Ishikawa (cell line): ENCODE results near the gene C17orf107.

ENCODE experiments used
- EGR1 ChIP-seq: IDR thresholded peaks from 2 replicates; pipeline ENCODE4 v1.6.1; 2012
- EP300 ChIP-seq: IDR thresholded peaks from 2 replicates; pipeline ENCODE4 v1.6.1; 2012; ENCODE audit warnings: borderline replicate concordance
- FOXM1 ChIP-seq: IDR thresholded peaks from 2 replicates; pipeline ENCODE4 v1.6.1; 2012; ENCODE audit warnings: low read depth, borderline replicate concordance
- NFIC ChIP-seq: IDR thresholded peaks from 2 replicates; pipeline ENCODE4 v1.6.1; 2012
- TCF12 ChIP-seq: IDR thresholded peaks from 2 replicates; pipeline ENCODE4 v1.6.1; 2012; ENCODE audit warnings: low read depth
- TF ChIP-seq, protein P1 (sequence below): IDR thresholded peaks from 2 replicates; pipeline ENCODE4 v1.6.1; 2012
- TF ChIP-seq, protein P2 (sequence below): IDR thresholded peaks from 2 replicates; pipeline ENCODE4 v1.6.1; 2012; ENCODE audit warnings: low read depth, mild to moderate bottlenecking

DNA sequence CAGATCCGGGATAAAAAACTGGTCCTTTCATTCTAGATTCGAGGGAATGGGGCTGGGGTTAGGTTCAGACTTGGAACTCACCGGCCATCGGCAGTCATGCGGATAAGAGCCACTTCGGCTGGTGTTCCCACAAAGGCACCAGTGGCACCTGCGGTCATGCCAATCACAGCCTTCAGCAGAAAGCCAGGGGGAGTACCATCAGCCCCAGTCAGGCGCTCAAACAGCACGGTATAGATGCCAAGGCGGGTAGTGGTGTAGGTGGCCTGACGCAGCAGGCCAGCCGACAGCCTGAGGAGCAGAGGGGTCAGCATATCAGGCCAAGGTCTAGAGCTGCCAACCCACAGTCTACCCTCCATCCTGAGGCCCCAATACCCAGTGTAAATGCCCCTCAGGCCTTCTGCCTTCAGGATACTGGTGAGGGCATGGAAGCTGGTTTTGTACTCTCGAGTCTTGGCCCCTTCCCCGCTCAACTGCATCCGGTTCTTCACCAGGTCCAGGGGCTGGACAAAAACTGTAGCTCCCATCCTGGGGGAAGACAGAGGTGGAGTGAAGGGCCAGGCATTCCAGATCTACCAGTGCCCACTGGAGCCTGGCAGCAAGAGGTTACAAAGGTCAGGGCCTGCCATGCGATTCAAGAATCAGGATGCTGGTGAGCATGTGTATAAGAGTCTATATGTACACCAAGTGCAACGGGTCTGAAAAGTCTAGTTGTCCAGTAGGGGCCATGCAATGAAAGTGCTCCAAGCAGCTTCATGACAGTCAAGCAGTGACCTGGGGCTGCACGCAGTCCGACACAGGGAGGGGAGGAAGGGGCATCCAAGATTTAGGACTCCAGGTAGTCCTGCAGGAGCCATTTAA, 39.6 kb downstream of the C17orf107 start:
- TF ChIP-seq EP300 (no peak), FOXM1 (no peak), EGR1 (no peak), TCF12 (no peak), NFIC (no peak)
- TF ChIP-seq, protein P1, sequence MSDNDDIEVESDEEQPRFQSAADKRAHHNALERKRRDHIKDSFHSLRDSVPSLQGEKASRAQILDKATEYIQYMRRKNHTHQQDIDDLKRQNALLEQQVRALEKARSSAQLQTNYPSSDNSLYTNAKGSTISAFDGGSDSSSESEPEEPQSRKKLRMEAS, result no peak
- TF ChIP-seq, protein P2, sequence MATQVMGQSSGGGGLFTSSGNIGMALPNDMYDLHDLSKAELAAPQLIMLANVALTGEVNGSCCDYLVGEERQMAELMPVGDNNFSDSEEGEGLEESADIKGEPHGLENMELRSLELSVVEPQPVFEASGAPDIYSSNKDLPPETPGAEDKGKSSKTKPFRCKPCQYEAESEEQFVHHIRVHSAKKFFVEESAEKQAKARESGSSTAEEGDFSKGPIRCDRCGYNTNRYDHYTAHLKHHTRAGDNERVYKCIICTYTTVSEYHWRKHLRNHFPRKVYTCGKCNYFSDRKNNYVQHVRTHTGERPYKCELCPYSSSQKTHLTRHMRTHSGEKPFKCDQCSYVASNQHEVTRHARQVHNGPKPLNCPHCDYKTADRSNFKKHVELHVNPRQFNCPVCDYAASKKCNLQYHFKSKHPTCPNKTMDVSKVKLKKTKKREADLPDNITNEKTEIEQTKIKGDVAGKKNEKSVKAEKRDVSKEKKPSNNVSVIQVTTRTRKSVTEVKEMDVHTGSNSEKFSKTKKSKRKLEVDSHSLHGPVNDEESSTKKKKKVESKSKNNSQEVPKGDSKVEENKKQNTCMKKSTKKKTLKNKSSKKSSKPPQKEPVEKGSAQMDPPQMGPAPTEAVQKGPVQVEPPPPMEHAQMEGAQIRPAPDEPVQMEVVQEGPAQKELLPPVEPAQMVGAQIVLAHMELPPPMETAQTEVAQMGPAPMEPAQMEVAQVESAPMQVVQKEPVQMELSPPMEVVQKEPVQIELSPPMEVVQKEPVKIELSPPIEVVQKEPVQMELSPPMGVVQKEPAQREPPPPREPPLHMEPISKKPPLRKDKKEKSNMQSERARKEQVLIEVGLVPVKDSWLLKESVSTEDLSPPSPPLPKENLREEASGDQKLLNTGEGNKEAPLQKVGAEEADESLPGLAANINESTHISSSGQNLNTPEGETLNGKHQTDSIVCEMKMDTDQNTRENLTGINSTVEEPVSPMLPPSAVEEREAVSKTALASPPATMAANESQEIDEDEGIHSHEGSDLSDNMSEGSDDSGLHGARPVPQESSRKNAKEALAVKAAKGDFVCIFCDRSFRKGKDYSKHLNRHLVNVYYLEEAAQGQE, result no peak
